A549 treated with Hydrocortisone at 1 μM for 4 hours (cell line): ENCODE results near the gene PPDPF. TPM values are rescaled to one million over a fixed set of nuclear protein-coding genes. Genes with fewer than 3 reads are reported as not detected.

Experiments
- total RNA-seq: library from RNA; stranded (reverse); fragments of 200-300 nt; extraction: Qiagen RNA extraction; gene quantifications from 5 replicates; pipeline ENCODE4 v1.2.3, GENCODE V29; 2022

PPDPF gene, protein sequence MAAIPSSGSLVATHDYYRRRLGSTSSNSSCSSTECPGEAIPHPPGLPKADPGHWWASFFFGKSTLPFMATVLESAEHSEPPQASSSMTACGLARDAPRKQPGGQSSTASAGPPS
- total RNA-seq: 234 to 352 TPM (median 331 TPM) in 5 replicates

DNA sequence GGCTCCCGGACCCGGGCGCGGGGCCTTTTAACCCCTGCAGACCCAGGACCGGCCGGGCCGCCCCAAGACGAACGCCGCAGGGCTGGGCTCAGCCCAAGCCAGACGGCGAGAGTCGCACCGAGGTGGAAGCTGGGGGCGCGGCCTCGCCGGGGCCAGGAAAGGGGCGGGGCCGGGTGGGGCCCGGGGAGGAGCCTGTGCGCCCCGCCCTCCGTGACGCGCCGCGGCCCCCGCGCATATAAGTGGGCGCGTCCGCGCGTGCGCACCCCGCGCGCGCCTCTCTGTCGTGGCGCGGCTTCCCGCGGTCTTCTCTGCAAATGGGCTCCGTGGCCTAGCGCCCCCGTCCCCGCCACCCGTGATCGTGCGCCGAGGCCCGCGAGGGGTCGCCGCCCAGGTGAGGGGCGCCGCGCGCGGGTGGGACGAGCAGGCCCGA, at the start of gene PPDPF:
PPDPF (plus strand) TSS at position 262 of the 430 bp plus-strand sequence. CDS start 544 bp downstream, outside the sequence.

GRCh38 chr20:63471981-63472831, 48.4 kb upstream of the PPDPF start, which contains the start of gene KCNQ2:
Gene KCNQ2 (minus strand): TSS chr20:63472655. CDS start chr20:63472463, 192 bp downstream.

GRCh38 chr20:63498960-63499337, 21.6 kb upstream of the PPDPF start, which contains the start of gene EEF1A2:
Gene EEF1A2 (minus strand): TSS chr20:63499083. CDS start chr20:63497763, 1,320 bp downstream.

DNA sequence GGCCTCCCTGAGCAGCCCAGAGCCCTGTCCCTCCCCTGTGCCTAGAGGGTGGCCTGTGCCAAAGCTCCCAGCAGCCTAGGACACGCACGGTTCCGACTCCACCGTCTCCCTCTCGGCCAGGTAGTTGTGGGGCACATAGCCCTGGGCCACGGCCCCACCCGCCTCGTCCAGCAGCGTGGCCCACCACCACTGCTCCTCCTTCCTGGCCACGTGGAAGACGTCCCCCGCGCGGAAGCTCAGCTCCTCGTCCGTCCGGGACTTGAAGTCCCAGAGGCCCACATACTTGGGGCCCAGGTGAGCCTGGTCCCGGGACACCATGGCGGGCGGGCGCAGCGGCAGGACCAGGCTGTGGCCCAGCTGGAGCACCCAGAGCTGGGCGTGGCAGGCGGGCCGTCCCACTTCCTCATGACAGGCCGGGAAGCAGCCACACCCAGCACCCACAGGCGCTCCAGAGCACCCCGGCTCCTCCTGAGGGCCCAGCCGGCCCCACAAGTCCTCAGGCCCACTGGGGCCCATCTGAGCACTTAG, 16.5 kb downstream of the PPDPF start, which contains the start of gene PTK6:
PTK6 (minus strand) TSS at position 380 of the 528 bp plus-strand sequence; CDS start at position 318, 62 bp downstream.

DNA sequence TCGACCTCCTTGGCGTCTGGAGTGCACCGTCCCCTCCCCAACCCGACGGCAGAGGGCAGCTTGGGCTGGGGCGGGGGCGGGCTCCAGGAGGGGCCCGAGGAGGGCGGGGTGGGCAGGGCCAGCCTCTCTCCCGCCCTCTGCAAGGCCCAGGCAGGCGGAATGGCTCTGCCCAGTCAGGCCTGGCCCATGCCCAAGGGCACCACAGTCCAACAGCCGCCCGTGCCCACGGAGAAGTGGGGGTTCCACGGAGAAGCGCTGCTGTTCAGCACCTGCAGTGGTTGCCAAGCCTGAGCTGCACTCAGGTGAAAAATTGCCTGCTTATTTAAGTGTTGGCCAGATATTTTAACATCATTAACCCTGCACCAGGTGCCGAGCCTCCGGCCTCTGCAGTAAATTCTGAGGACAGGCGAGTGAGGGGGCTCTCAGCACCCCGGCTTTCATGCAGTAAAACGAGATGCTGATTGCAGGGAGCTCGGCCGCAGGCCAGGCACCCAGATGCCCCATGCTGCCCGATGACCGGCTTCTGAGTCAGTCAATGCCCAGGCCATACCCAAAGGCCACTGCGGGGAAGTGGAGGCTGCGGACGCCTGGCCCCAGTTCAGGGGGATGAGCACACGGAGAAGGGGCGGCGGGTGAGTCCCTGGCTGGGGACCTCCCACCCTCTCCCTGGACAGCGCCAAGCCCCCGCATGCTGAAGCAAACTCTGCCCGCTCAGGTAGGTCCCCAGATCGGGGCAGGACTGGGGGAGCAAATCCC, 27.3 kb downstream of the PPDPF start, which contains the start of gene SRMS:
SRMS (minus strand) TSS at position 25 of the 756 bp plus-strand sequence. CDS start 286 bp downstream, outside the sequence.

GRCh38 chr20:63553933-63554290, 33.3 kb downstream of the PPDPF start, which contains the start of gene FNDC11:
Gene FNDC11 (plus strand): TSS chr20:63554159. CDS start chr20:63555664, 1,505 bp downstream.

Other genes with a start within 250 kb of the PPDPF start
- gene ARFGAP1, start 248.0 kb upstream of the PPDPF start, total RNA-seq: 55.1 to 64.9 TPM (median 60.9 TPM) in 5 replicates
- gene COL20A1, start 227.6 kb upstream of the PPDPF start, total RNA-seq: 0.38 to 0.93 TPM (median 0.71 TPM) in 5 replicates
- gene CHRNA4, start 159.4 kb upstream of the PPDPF start, total RNA-seq: 0.10 to 0.35 TPM (median 0.24 TPM) in 5 replicates
- 0.16 to 0.62 TPM (median 0.46 TPM) in 5 replicates for gene KCNQ2, start 48.1 kb upstream of the PPDPF start, total RNA-seq
- 142 to 176 TPM (median 148 TPM) in 5 replicates for gene EEF1A2, start 21.7 kb upstream of the PPDPF start, total RNA-seq
- gene PTK6, start 16.6 kb downstream of the PPDPF start, total RNA-seq: 2.7 to 3.6 TPM (median 2.9 TPM) in 5 replicates
- gene SRMS, start 27.0 kb downstream of the PPDPF start, total RNA-seq: 0.11 to 0.15 TPM (median 0.13 TPM) in 5 replicates
- gene FNDC11, start 33.4 kb downstream of the PPDPF start, total RNA-seq: 0.16 to 0.41 TPM (median 0.20 TPM) in 5 replicates
- 24.2 to 33.4 TPM (median 27.2 TPM) in 5 replicates for gene HELZ2, start 53.5 kb downstream of the PPDPF start, total RNA-seq
- gene GMEB2, start 106.3 kb downstream of the PPDPF start, total RNA-seq: 9.7 to 10.6 TPM (median 10.2 TPM) in 5 replicates
- 8.6 to 11.3 TPM (median 9.5 TPM) in 5 replicates for gene STMN3, start 132.7 kb downstream of the PPDPF start, total RNA-seq
- gene RTEL1, start 137.5 kb downstream of the PPDPF start, total RNA-seq: 4.7 to 7.2 TPM (median 6.8 TPM) in 5 replicates
- 0.28 to 0.97 TPM (median 0.77 TPM) in 5 replicates for gene TNFRSF6B, start 175.9 kb downstream of the PPDPF start, total RNA-seq
- 33.9 to 39.1 TPM (median 38.0 TPM) in 5 replicates for gene ARFRP1, start 187.2 kb downstream of the PPDPF start, total RNA-seq
- gene ZGPAT, start 187.3 kb downstream of the PPDPF start, total RNA-seq: 25.1 to 27.5 TPM (median 27.0 TPM) in 5 replicates
- 5.0 to 9.8 TPM (median 8.9 TPM) in 5 replicates for gene LIME1, start 215.9 kb downstream of the PPDPF start, total RNA-seq
- gene SLC2A4RG, start 219.0 kb downstream of the PPDPF start, total RNA-seq: 59.0 to 100 TPM (median 93.0 TPM) in 5 replicates